Measurements from ENCODE around the gene EDC3.

DNA sequence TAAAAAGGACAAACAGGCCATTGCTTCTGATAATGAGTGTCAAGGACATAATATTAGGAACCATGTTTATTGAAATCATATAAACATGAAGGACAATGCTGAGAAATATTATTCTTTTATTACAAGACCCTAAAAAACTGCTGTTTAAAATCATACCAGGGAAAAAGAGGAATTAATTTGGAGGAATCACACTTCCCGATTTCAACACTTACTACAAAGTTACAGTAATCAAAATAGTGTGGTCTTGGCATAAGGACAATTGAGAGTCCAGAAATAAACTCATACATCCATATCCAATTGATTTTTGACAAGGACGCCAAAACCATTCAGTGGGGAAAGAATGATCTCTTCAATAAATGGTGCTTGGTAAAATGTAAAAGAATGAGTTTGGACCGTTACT is 16.5 kb upstream of the EDC3 start:
- TF ChIP-seq EP300 (IDR thresholded peaks at IDR 0.05): no peak
- TF ChIP-seq, protein P1, sequence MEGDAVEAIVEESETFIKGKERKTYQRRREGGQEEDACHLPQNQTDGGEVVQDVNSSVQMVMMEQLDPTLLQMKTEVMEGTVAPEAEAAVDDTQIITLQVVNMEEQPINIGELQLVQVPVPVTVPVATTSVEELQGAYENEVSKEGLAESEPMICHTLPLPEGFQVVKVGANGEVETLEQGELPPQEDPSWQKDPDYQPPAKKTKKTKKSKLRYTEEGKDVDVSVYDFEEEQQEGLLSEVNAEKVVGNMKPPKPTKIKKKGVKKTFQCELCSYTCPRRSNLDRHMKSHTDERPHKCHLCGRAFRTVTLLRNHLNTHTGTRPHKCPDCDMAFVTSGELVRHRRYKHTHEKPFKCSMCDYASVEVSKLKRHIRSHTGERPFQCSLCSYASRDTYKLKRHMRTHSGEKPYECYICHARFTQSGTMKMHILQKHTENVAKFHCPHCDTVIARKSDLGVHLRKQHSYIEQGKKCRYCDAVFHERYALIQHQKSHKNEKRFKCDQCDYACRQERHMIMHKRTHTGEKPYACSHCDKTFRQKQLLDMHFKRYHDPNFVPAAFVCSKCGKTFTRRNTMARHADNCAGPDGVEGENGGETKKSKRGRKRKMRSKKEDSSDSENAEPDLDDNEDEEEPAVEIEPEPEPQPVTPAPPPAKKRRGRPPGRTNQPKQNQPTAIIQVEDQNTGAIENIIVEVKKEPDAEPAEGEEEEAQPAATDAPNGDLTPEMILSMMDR (IDR thresholded peaks at IDR 0.05): no peak
